K562 (cell line): ENCODE results near the gene OR2V1. TPM values are rescaled to one million over a fixed set of nuclear protein-coding genes. Genes with fewer than 3 reads are reported as not detected.

Source experiments
- E2F8 ChIP-seq: fragments of 450-650 bp; IDR thresholded peaks from 2 replicates; pipeline ENCODE4 v1.7.1; 2018; ENCODE audit warnings: mild to moderate bottlenecking, low read depth; ENCODE audit not compliant: partially characterized antibody
- NFATC3 ChIP-seq: fragments of 450-650 bp; IDR thresholded peaks from 2 replicates; pipeline ENCODE4 v1.6.1; 2017; ENCODE audit warnings: mild to moderate bottlenecking
- NR1H2 ChIP-seq: sonication (generic); formaldehyde crosslinking; IDR thresholded peaks from 2 replicates; pipeline ENCODE4 v1.4.0; 2020; ENCODE audit warnings: mild to moderate bottlenecking, missing genetic modification reagents
- NR4A1 ChIP-seq, 2 experiments: fragments of 250-450 bp in 1 of 2; fragments of 450-650 bp in 1 of 2; sonication (Bioruptor Pico) in 1 of 2; IDR thresholded peaks; 2 replicates each; pipeline versions ENCODE4 v1.4.0 to v1.6.1; 2016 to 2020; ENCODE audit warnings: mild to moderate bottlenecking in 2 of 2, missing compliant biosample characterization in 1 of 2, missing genetic modification characterization in 1 of 2, moderate library complexity in 1 of 2
- RNF2 ChIP-seq: sonication (generic); IDR thresholded peaks from 2 replicates; pipeline ENCODE4 v1.6.1; 2016
- SRF ChIP-seq, 2 experiments: fragments of 250-450, 450-650 bp in 1 of 2; sonication (Bioruptor Pico) in 1 of 2; sonication (generic) in 1 of 2; formaldehyde crosslinking; IDR thresholded peaks; 2 replicates each; pipeline versions ENCODE4 v1.5.0 to v1.5.1; 2020 to 2022; ENCODE audit warnings: mild to moderate bottlenecking in 1 of 2, missing genetic modification reagents in 1 of 2
- TGIF2 ChIP-seq: sonication (generic); formaldehyde crosslinking; IDR thresholded peaks from 2 replicates; pipeline ENCODE4 v1.8.1; 2022; ENCODE audit warnings: mild to moderate bottlenecking, missing genetic modification reagents, moderate library complexity
- ZKSCAN1 ChIP-seq: fragments of 150-350 bp; IDR thresholded peaks from 2 replicates; pipeline ENCODE4 v1.6.1; 2016; ENCODE audit warnings: low read depth, low read length
- ZNF165 ChIP-seq: fragments of 250-450 bp; sonication (Bioruptor Pico); IDR thresholded peaks from 2 replicates; pipeline ENCODE4 v1.4.0; 2020; ENCODE audit warnings: borderline replicate concordance
- ZNF592 ChIP-seq: fragments of 450-650 bp; IDR thresholded peaks from 2 replicates; pipeline ENCODE4 v1.6.1; 2017; ENCODE audit warnings: antibody characterized with exemption, mild to moderate bottlenecking
- ZSCAN29 ChIP-seq: fragments of 450-650 bp; IDR thresholded peaks from 2 replicates; pipeline ENCODE4 v1.6.1; 2017
- polyA plus RNA-seq, 8 experiments: library from polyadenylated mRNA; depleted of rRNA in 4 of 8; stranded (reverse) in 5 of 8; unstranded in 3 of 8; fragments of >200 nt; fragmentation: Nextera tagmentation in 2 of 8; fragmentation: Illumina TruSeq in 1 of 8; extraction: Ambion mirVana in 2 of 8; extraction: Trizol in 1 of 8; gene quantifications; 2 replicates each; pipeline versions ENCODE4 v1.2.1 to v1.2.3, GENCODE V29; 2011 to 2014; ENCODE audit warnings: inconsistent platforms in 1 of 8, missing spikeins in 1 of 8
- total RNA-seq, 7 experiments: library from RNA; depleted of rRNA in 6 of 7; stranded (reverse); fragments of >200 nt in 6 of 7; fragmentation: Illumina TruSeq in 2 of 7; extraction: Trizol in 2 of 7; gene quantifications; 2 replicates each; pipeline versions ENCODE4 v1.2.1 to v1.2.3, GENCODE V29; 2011 to 2021; ENCODE audit warnings: low replicate concordance in 1 of 7
- TF ChIP-seq, protein P1 (sequence below): sonication (generic); formaldehyde crosslinking; IDR thresholded peaks from 2 replicates; pipeline ENCODE4 v1.8.1; 2023; ENCODE audit warnings: mild to moderate bottlenecking, missing genetic modification reagents
- TF ChIP-seq, protein P2 (sequence below): fragments of 250-450 bp; sonication (Bioruptor Pico); IDR thresholded peaks from 2 replicates; pipeline ENCODE4 v1.8.0; 2022; ENCODE audit warnings: inconsistent platforms

OR2V1 gene
- total and polyA plus RNA-seq, 9 of the 15 experiments (the other 6 are each of a cell fraction or from before 2014, with no cell fraction given): 0.04 to 0.28 (median 0.15) TPM; not detected in 5

GRCh38 chr5:181173420-181174342 lies 42.7 kb upstream of the OR2V1 start (continued):
- TF ChIP-seq ZNF165 (CRISPR knock-in tag) (no peak), NFATC3 (no peak), NR4A1 (CRISPR knock-in tag; IDR thresholded peaks at IDR 0.05) (no peak), NR4A1 (tag; IDR thresholded peaks at IDR 0.05) (no peak), RNF2 (0 out of 2 replicates have a peak, but pooled peaks have one; percentile 5), NR1H2 (CRISPR knock-in tag) (no peak), ZNF592 (peak; percentile 44), SRF (CRISPR knock-in tag; IDR thresholded peaks at IDR 0.05) (no peak), TGIF2 (CRISPR knock-in tag) (no peak), ZSCAN29 (0 out of 2 replicates have a peak, but pooled peaks have one; percentile 38), E2F8 (no peak), ZKSCAN1 (peak; percentile 57; the same call in 1 of the 2 replicates)
- TF ChIP-seq, protein P1, sequence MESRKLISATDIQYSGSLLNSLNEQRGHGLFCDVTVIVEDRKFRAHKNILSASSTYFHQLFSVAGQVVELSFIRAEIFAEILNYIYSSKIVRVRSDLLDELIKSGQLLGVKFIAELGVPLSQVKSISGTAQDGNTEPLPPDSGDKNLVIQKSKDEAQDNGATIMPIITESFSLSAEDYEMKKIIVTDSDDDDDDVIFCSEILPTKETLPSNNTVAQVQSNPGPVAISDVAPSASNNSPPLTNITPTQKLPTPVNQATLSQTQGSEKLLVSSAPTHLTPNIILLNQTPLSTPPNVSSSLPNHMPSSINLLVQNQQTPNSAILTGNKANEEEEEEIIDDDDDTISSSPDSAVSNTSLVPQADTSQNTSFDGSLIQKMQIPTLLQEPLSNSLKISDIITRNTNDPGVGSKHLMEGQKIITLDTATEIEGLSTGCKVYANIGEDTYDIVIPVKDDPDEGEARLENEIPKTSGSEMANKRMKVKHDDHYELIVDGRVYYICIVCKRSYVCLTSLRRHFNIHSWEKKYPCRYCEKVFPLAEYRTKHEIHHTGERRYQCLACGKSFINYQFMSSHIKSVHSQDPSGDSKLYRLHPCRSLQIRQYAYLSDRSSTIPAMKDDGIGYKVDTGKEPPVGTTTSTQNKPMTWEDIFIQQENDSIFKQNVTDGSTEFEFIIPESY (CRISPR knock-in tag): peak; percentile 90
- TF ChIP-seq, protein P2, sequence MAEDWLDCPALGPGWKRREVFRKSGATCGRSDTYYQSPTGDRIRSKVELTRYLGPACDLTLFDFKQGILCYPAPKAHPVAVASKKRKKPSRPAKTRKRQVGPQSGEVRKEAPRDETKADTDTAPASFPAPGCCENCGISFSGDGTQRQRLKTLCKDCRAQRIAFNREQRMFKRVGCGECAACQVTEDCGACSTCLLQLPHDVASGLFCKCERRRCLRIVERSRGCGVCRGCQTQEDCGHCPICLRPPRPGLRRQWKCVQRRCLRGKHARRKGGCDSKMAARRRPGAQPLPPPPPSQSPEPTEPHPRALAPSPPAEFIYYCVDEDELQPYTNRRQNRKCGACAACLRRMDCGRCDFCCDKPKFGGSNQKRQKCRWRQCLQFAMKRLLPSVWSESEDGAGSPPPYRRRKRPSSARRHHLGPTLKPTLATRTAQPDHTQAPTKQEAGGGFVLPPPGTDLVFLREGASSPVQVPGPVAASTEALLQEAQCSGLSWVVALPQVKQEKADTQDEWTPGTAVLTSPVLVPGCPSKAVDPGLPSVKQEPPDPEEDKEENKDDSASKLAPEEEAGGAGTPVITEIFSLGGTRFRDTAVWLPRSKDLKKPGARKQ: 0 out of 2 replicates have a peak, but pooled peaks have one; percentile 28
